ENCODE measurements around the gene FAU.

- TF ChIP-seq ZNF451 (CRISPR knock-in tag; IDR thresholded peaks at IDR 0.05) (no peak), CHD2 (IDR thresholded peaks at IDR 0.05; ENCODE audit: low read depth, low read length) (no peak), MAFK (conservative IDR thresholded peaks at IDR 0.05 in 1 of 2, IDR thresholded peaks at IDR 0.05 in 1 of 2; ENCODE audit: low read length in 2 of 2) (no peak), PRDM15 (CRISPR knock-in tag; IDR thresholded peaks at IDR 0.05) (no peak), ZZZ3 (CRISPR knock-in tag; IDR thresholded peaks at IDR 0.05; ENCODE audit: borderline replicate concordance) (no peak), CTCF (CRISPR knock-in tag; IDR thresholded peaks at IDR 0.05) (no peak)
Measured at GRCh38 chr11:65157336-65157735, 35.4 kb upstream of the FAU start.

Data from HepG2 (cell line).